DOHH2 (cell line): ENCODE results near the gene PLEKHG4.

Source experiments
- EZH2phosphoT487 ChIP-seq: fragments of 200-600 bp; sonication (generic); IDR thresholded peaks from 2 replicates; pipeline ENCODE4 v1.6.1; 2017; ENCODE audit warnings: borderline replicate concordance, mild to moderate bottlenecking, antibody characterized with exemption, low read length, moderate library complexity, mixed read lengths
- TF ChIP-seq, protein P1 (sequence below): fragments of 200-600 bp; sonication (generic); IDR thresholded peaks from one replicate; pipeline ENCODE4 v1.5.1; 2014; ENCODE audit warnings: antibody characterized with exemption, mild to moderate bottlenecking, low read depth, low read length; ENCODE audit not compliant: poor library complexity, severe bottlenecking

DNA sequence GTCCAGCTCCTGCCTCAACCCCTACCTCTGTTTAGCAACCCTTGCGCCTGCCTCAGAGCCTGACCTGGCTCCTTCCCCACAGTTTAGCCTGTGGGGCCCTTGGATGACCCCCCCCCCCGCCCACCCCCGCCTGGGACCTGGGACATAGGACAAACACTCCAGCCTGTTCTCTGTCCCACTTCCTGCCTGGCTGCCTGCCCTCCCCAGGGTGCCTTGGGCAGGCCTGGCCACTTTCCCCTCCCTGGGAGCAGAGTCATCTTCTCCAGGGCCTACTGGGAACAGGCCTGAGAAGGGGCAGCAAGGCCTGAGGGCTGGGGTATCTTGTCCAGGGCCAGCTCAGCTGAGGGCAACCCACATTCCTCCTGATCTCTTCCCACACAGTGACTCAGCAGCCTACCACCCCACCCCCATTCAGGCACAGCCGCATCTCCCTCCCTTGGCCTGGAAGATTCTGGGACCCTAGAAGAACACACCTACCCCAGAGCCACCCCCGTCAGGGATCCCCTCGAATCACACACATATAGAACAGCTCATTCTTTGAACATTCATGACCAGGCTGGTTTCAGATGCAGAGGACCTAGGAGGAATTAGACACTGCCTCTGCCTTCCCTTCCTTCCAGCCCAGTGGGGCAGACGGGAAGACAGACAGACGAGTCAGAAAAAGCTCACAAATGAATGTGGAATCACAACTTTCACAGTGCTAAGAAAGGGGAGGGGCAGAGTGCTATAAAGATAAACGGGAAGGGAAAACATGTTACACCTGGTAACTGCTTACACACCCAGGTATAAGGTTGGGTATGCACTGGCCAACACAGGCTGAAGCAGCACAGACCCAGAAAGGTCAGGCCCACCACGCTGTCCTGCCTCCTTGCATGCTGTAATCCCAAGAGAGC, 38.1 kb upstream of the PLEKHG4 start:
- TF ChIP-seq EZH2phosphoT487, result no peak
- TF ChIP-seq, protein P1, sequence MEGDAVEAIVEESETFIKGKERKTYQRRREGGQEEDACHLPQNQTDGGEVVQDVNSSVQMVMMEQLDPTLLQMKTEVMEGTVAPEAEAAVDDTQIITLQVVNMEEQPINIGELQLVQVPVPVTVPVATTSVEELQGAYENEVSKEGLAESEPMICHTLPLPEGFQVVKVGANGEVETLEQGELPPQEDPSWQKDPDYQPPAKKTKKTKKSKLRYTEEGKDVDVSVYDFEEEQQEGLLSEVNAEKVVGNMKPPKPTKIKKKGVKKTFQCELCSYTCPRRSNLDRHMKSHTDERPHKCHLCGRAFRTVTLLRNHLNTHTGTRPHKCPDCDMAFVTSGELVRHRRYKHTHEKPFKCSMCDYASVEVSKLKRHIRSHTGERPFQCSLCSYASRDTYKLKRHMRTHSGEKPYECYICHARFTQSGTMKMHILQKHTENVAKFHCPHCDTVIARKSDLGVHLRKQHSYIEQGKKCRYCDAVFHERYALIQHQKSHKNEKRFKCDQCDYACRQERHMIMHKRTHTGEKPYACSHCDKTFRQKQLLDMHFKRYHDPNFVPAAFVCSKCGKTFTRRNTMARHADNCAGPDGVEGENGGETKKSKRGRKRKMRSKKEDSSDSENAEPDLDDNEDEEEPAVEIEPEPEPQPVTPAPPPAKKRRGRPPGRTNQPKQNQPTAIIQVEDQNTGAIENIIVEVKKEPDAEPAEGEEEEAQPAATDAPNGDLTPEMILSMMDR, result no peak
